Measurements from ENCODE around the gene BMPR1A.

The BMPR1A gene

DNA sequence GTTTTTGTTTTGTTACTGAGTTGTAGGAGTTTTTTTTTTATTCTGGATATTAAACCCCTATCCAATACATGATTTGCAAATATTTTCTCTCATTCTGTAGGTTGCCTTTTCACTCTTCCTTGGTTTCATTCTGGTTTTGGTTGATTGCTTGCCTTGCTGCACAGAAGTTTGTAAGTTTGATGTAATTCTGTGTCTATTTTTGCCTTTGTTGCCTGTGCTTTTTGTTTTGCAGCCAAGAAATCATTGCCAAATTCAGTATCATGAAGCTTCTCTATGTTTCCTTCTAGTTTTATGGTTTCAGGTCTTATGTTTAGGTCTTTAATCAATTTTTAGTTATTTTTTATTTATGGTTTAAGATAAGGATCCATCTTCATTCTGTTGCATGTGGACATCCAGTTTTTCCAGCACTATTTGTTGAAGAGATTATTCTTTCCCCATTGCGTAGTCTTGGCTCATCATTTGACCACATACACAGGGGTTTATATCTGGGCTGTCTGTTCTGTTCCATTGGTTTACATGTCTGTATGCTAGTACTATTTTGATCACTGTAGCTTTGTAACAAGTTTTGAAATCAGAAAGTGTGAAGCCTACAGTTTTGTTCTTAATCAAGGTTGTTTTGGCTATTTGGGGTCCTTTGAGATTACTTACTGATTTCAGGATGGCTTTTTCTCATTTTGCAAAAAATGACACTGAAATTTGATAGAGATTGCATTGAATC is 26.4 kb downstream of the BMPR1A start:
- in situ Hi-C loops (cut with HindIII; ENCODE audit: low sequenced_read_pairs): no loop called here
- H3K4me3 ChIP-seq (ENCODE audit: low read depth, low read length): no peak overlapping the region
- TF ChIP-seq, protein P1, sequence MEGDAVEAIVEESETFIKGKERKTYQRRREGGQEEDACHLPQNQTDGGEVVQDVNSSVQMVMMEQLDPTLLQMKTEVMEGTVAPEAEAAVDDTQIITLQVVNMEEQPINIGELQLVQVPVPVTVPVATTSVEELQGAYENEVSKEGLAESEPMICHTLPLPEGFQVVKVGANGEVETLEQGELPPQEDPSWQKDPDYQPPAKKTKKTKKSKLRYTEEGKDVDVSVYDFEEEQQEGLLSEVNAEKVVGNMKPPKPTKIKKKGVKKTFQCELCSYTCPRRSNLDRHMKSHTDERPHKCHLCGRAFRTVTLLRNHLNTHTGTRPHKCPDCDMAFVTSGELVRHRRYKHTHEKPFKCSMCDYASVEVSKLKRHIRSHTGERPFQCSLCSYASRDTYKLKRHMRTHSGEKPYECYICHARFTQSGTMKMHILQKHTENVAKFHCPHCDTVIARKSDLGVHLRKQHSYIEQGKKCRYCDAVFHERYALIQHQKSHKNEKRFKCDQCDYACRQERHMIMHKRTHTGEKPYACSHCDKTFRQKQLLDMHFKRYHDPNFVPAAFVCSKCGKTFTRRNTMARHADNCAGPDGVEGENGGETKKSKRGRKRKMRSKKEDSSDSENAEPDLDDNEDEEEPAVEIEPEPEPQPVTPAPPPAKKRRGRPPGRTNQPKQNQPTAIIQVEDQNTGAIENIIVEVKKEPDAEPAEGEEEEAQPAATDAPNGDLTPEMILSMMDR (IDR thresholded peaks at IDR 0.05; ENCODE audit: low read depth, low read length, missing control alignments): no peak

DNA sequence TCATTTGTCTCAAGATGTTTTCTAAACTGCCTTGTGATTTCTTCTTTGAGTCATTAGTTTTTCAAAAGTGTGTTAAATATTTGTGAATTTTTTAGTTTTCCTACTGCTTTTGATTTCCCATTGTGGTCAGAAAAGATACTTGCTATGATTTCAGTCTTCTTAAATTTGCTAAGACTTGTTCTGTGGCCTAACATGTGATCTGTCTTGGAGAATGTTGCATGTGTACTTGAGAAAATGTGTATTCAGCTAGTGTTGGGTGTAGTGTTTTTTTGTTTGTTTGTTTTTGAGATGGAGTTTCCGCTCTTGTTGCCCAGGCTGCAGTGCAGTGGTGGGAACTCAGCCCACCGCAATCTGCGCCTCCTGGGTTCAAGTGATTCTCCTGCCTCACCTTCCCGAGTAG is 28.6 kb downstream of the BMPR1A start:
- TF ChIP-seq, protein P1 (IDR thresholded peaks at IDR 0.05; ENCODE audit: low read depth, low read length, missing control alignments): no peak
- H3K4me3 ChIP-seq (ENCODE audit: low read depth, low read length): no peak overlapping the region
- in situ Hi-C loops (cut with HindIII; ENCODE audit: low sequenced_read_pairs): no loop called here
- DNase-seq (ENCODE audit: low read depth): no peak

More for the DNA sequence above, 26.4 kb downstream of the BMPR1A start:
- no peak for DNase-seq (ENCODE audit: low read depth)

DNA sequence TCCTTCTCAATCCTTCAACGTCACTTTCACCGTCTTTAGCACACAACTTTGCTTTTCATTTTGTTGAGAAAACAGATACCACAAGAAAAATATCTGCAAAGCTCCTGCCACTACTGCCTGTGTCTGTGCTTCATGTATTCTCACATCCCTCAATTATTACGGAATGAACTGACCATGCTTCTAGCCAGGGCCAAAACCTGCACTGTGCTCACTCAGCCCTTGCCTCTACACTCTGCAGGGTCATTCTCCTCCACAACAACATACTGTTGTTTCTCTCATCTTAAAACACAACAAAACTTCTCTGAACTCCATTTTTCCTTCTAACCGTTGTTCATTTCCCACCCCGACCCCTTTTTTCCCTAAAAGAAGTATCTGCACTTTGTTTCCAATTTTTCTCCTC is 29.5 kb downstream of the BMPR1A start:
- in situ Hi-C loops (cut with HindIII; ENCODE audit: low sequenced_read_pairs): no loop called here
- no peak overlapping the region for H3K4me3 ChIP-seq (ENCODE audit: low read depth, low read length)
- TF ChIP-seq, protein P1 (IDR thresholded peaks at IDR 0.05; ENCODE audit: low read depth, low read length, missing control alignments): no peak
- no peak for DNase-seq (ENCODE audit: low read depth)

DNA sequence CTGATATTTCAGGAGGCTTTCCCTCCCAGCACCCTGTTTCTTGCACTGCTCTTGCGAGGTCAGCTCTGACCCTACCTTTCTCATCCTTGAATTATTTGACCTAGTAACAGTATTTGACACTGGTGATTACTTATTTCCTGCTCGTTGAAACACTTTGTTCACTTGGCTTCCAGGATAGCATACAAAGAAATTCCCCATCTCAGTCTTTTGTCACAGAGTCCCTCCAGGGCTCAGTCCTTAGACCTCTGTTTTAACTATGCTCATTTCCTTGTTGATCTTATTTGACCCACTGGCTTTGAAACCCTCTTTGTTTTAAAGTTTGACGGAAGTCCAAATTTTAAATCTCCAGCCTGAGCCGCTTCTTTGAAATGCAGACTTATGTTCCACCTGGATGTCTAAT is 29.9 kb downstream of the BMPR1A start:
- H3K4me3 ChIP-seq (ENCODE audit: low read depth, low read length): no peak overlapping the region
- TF ChIP-seq, protein P1 (IDR thresholded peaks at IDR 0.05; ENCODE audit: low read depth, low read length, missing control alignments): no peak

DNA sequence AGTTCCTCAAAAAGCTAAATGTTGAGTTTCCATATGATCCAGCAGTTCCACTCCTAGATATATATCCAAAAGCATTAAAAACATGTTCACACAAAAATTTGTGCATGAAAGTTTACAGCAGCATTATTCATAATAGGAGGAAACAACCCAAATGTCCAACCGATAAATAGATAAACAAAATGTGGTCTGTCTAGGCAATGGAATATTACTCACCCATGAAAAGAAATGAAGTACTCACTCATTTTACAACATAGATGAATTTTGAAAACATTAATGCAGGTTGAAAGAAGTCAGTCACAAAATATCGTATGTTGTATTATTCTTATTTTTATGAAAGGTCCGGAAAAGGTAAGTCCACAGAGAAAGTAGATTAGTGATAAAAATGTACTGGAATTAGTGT is 34.0 kb downstream of the BMPR1A start:
- H3K4me3 ChIP-seq (ENCODE audit: low read depth, low read length): no peak overlapping the region
- in situ Hi-C loops (cut with HindIII; ENCODE audit: low sequenced_read_pairs): no loop called here
- no peak for DNase-seq (ENCODE audit: low read depth)
- TF ChIP-seq, protein P1 (IDR thresholded peaks at IDR 0.05; ENCODE audit: low read depth, low read length, missing control alignments): no peak

More for the DNA sequence above, 29.9 kb downstream of the BMPR1A start:
- in situ Hi-C loops (cut with HindIII; ENCODE audit: low sequenced_read_pairs): no loop called here
- DNase-seq (ENCODE audit: low read depth): no peak

DNA sequence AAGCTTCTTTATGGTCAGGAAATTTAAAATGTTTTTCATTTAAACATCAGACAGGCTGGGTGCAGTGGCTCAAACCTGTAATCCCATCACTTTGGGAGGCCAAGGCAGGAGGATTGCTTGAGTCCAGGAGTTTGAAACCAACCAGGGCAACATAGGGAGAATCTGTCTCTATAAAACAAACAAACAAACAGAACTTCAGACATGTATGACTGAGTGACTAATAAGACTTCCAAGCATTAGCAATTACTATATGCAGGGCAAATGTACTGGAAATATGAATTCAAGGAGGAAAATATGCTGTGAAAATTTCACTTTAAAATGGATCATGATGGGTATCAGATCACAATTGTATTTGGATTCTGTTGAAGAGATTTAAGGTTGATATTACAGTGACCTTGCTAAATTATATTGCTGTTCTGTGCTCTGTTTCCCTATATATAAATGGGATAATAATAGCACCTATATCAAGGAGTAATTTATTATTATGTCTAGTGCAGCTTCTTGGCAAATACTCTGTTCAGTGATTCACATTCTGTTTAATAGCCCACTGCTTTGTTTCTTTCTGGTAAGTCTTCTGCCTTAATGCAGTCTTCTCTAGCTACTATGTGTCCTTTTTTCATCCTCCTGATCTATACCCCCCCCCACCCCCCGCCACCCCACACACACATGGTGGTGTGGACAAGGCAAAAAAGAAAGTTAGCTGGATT is 36.2 kb downstream of the BMPR1A start:
- H3K4me3 ChIP-seq (ENCODE audit: low read depth, low read length): no peak overlapping the region
- TF ChIP-seq, protein P1 (IDR thresholded peaks at IDR 0.05; ENCODE audit: low read depth, low read length, missing control alignments): no peak
- in situ Hi-C loops (cut with HindIII; ENCODE audit: low sequenced_read_pairs): no loop called here
- DNase-seq (ENCODE audit: low read depth): no peak
